PC-9 (cell line): ENCODE data around the gene NTNG2.

ENCODE experiments used
- CTCF ChIP-seq: fragments of 200-600 bp; sonication (generic); conservative IDR thresholded peaks from 2 replicates; pipeline ENCODE4 v1.6.1; 2017; ENCODE audit warnings: mixed run types, antibody characterized with exemption, mild to moderate bottlenecking, moderate library complexity
- EZH2 ChIP-seq: fragments of 200-600 bp; sonication (generic); IDR thresholded peaks from 2 replicates; pipeline ENCODE4 v1.8.0; 2017; ENCODE audit warnings: antibody characterized with exemption, low read depth

GRCh38 chr9:132176338-132176737 lies 14.5 kb downstream of the NTNG2 start:
- TF ChIP-seq CTCF (no peak), EZH2 (no peak)
